HepG2 (cell line): ENCODE results near the gene CCDC97. TPM values are rescaled to one million over a fixed set of nuclear protein-coding genes. Genes with fewer than 3 reads are reported as not detected.

Experiments
- ATF7-NPFF ChIP-seq: sonication (generic); formaldehyde crosslinking; IDR thresholded peaks from 2 replicates; pipeline ENCODE4 v1.8.1; 2023; ENCODE audit warnings: mild to moderate bottlenecking, low read depth, missing genetic modification reagents, moderate library complexity
- FOXO1 ChIP-seq: sonication (generic); formaldehyde crosslinking; IDR thresholded peaks from 2 replicates; pipeline ENCODE4 v1.4.0; 2020; ENCODE audit warnings: missing genetic modification reagents
- GABPA ChIP-seq, 2 experiments: IDR thresholded peaks; 2 replicates each; pipeline ENCODE4 v1.6.1; 2011 to 2016; ENCODE audit warnings: low read depth in 2 of 2, low read length in 1 of 2, missing biosample characterization in 1 of 2, missing genetic modification characterization in 1 of 2
- KMT2A ChIP-seq: sonication (generic); formaldehyde crosslinking; IDR thresholded peaks from 2 replicates; pipeline ENCODE4 v1.4.0; 2020; ENCODE audit warnings: missing genetic modification reagents
- MXD4 ChIP-seq: IDR thresholded peaks from 2 replicates; pipeline ENCODE4 v1.6.1; 2016; ENCODE audit warnings: mild to moderate bottlenecking, missing biosample characterization, missing genetic modification reagents
- RBAK ChIP-seq: sonication (generic); formaldehyde crosslinking; IDR thresholded peaks from 2 replicates; pipeline ENCODE4 v1.5.1; 2020; ENCODE audit warnings: mild to moderate bottlenecking, missing genetic modification reagents
- SMAD3 ChIP-seq: sonication (generic); formaldehyde crosslinking; IDR thresholded peaks from 2 replicates; pipeline ENCODE4 v1.4.0; 2020; ENCODE audit warnings: missing genetic modification reagents
- SP4 ChIP-seq: sonication (generic); formaldehyde crosslinking; IDR thresholded peaks from 2 replicates; pipeline ENCODE4 v1.8.1; 2023; ENCODE audit warnings: mild to moderate bottlenecking, missing genetic modification reagents
- TBX3 ChIP-seq: fragments of 450-650 bp; IDR thresholded peaks from 2 replicates; pipeline ENCODE4 v1.6.1; 2017; ENCODE audit warnings: antibody characterized with exemption, mild to moderate bottlenecking, inconsistent platforms, borderline replicate concordance
- THYN1 ChIP-seq: sonication (generic); formaldehyde crosslinking; IDR thresholded peaks from 2 replicates; pipeline ENCODE4 v1.8.1; 2023; ENCODE audit warnings: low read depth, mild to moderate bottlenecking, moderate library complexity, missing genetic modification reagents, borderline replicate concordance
- UBTF ChIP-seq: sonication (generic); formaldehyde crosslinking; IDR thresholded peaks from 2 replicates; pipeline ENCODE4 v1.4.0; 2020; ENCODE audit warnings: mild to moderate bottlenecking, missing genetic modification reagents
- ZBTB10 ChIP-seq: sonication (generic); formaldehyde crosslinking; IDR thresholded peaks from 2 replicates; pipeline ENCODE4 v1.4.0; 2020; ENCODE audit warnings: missing genetic modification reagents, borderline replicate concordance
- ZEB1 ChIP-seq: IDR thresholded peaks from 2 replicates; pipeline ENCODE4 v1.6.1; 2012; ENCODE audit warnings: mild to moderate bottlenecking, low read depth, inconsistent platforms; ENCODE audit not compliant: insufficient replicate concordance
- ZFP41 ChIP-seq: sonication (generic); formaldehyde crosslinking; IDR thresholded peaks from 2 replicates; pipeline ENCODE4 v1.4.0; 2020; ENCODE audit warnings: mild to moderate bottlenecking, missing genetic modification reagents, borderline replicate concordance
- ZNF24 ChIP-seq: fragments of 450-650 bp; IDR thresholded peaks from 2 replicates; pipeline ENCODE4 v1.6.1; 2017; ENCODE audit warnings: antibody characterized with exemption, mild to moderate bottlenecking
- ZNF292 ChIP-seq: sonication (generic); formaldehyde crosslinking; IDR thresholded peaks from 2 replicates; pipeline ENCODE4 v1.8.1; 2022; ENCODE audit warnings: mild to moderate bottlenecking, low read depth, missing genetic modification reagents, borderline replicate concordance
- ZNF296 ChIP-seq: sonication (generic); formaldehyde crosslinking; conservative IDR thresholded peaks from 2 replicates; pipeline ENCODE4 v1.5.0; 2020; ENCODE audit warnings: mild to moderate bottlenecking, missing genetic modification reagents
- ZNF362 ChIP-seq: sonication (generic); formaldehyde crosslinking; IDR thresholded peaks from 2 replicates; pipeline ENCODE4 v1.4.0; 2020; ENCODE audit warnings: missing genetic modification reagents, mild to moderate bottlenecking, borderline replicate concordance
- ZNF383 ChIP-seq: sonication (generic); formaldehyde crosslinking; IDR thresholded peaks from 2 replicates; pipeline ENCODE4 v1.4.0; 2020; ENCODE audit warnings: missing genetic modification reagents, mild to moderate bottlenecking, borderline replicate concordance
- ZNF446 ChIP-seq: sonication (generic); formaldehyde crosslinking; IDR thresholded peaks from 2 replicates; pipeline ENCODE4 v1.5.0; 2020; ENCODE audit warnings: mild to moderate bottlenecking, missing genetic modification reagents
- ZNF460 ChIP-seq: sonication (generic); formaldehyde crosslinking; IDR thresholded peaks from 2 replicates; pipeline ENCODE4 v1.5.1; 2020; ENCODE audit warnings: missing genetic modification reagents, mild to moderate bottlenecking, borderline replicate concordance
- ZNF788 ChIP-seq: sonication (generic); formaldehyde crosslinking; IDR thresholded peaks from 2 replicates; pipeline ENCODE4 v1.5.0; 2020; ENCODE audit warnings: mild to moderate bottlenecking, missing genetic modification reagents, borderline replicate concordance
- ZSCAN22 ChIP-seq: sonication (generic); formaldehyde crosslinking; IDR thresholded peaks from 2 replicates; pipeline ENCODE4 v1.4.0; 2020; ENCODE audit warnings: mild to moderate bottlenecking, missing genetic modification reagents
- polyA plus RNA-seq, 8 experiments: library from polyadenylated mRNA; depleted of rRNA in 3 of 8; stranded (reverse) in 7 of 8; unstranded in 1 of 8; fragments of >200 nt; fragmentation: Illumina TruSeq in 4 of 8; extraction: Trizol in 4 of 8; gene quantifications; 2 replicates each; pipeline versions ENCODE4 v1.2.1 to v1.2.3, GENCODE V29; 2011 to 2016; ENCODE audit warnings: low read depth in 4 of 8, missing spikeins in 1 of 8, mixed read lengths in 1 of 8; ENCODE audit not compliant: insufficient read depth in 1 of 8
- total RNA-seq, 5 experiments: library from RNA; depleted of rRNA; stranded (reverse); fragments of >200 nt; fragmentation: Illumina TruSeq; extraction: Trizol; gene quantifications; 2 replicates each; pipeline ENCODE4 v1.2.3, GENCODE V29; 2016; ENCODE audit warnings: low read depth in 1 of 5

CCDC97 gene
- total and polyA plus RNA-seq, 2 of the 13 experiments (the other 11 are each of a cell fraction or from before 2014, with no cell fraction given) = 6.2 to 7.3 TPM

GRCh38 chr19:41323430-41324125, 13.6 kb downstream of the CCDC97 start (continued):
- TF ChIP-seq ZBTB10 (CRISPR knock-in tag) (no peak), KMT2A (CRISPR knock-in tag) (no peak), ZNF296 (CRISPR knock-in tag) (peak; percentile 14; the same call in 1 of the 2 replicates), THYN1 (CRISPR knock-in tag) (no peak), ATF7-NPFF (CRISPR knock-in tag) (no peak), RBAK (CRISPR knock-in tag) (no peak), ZNF460 (CRISPR knock-in tag) (no peak), ZEB1 (no peak), FOXO1 (peak; percentile 87), ZNF292 (no peak), ZNF788 (CRISPR knock-in tag) (peak; percentile 38; the same call in 1 of the 2 replicates), ZNF24 (no peak), SMAD3 (CRISPR knock-in tag) (no peak), TBX3 (no peak), ZNF446 (CRISPR knock-in tag) (no peak), ZNF362 (no peak), ZNF383 (CRISPR knock-in tag) (no peak), ZFP41 (CRISPR knock-in tag) (no peak), MXD4 (no peak), GABPA (IDR thresholded peaks at IDR 0.05; ENCODE audit: low read depth, low read length) (no peak), GABPA (CRISPR knock-in tag; IDR thresholded peaks at IDR 0.05; ENCODE audit: low read depth) (no peak; the same call in 1 of the 2 replicates), UBTF (CRISPR knock-in tag) (peak; percentile 33; the same call in 1 of the 2 replicates), SP4 (CRISPR knock-in tag) (0 out of 2 replicates have a peak, but pooled peaks have one; percentile 31), ZSCAN22 (CRISPR knock-in tag) (no peak)
